Cerebellar nuclear complex (tissue), 1 donor: Measurements from ENCODE around the gene DIP2C.

Experiments used
- DNase-seq, 2 experiments: peaks; one replicate each; lab custom pipeline; 2025; lab: John Stamatoyannopoulos, UW

Gene DIP2C

GRCh38 chr10:554182-554848 is 135.2 kb downstream of the DIP2C start:
- no peak for DNase-seq

GRCh38 chr10:553233-553632 is 136.2 kb downstream of the DIP2C start:
- DNase-seq: no peak

- no peak for DNase-seq
Observed at GRCh38 chr10:552679-553078, 136.8 kb downstream of the DIP2C start.

GRCh38 chr10:551373-552252 is 137.9 kb downstream of the DIP2C start:
- DNase-seq: no peak

- no peak for DNase-seq
Observed at GRCh38 chr10:550665-551372, 138.6 kb downstream of the DIP2C start.

GRCh38 chr10:549391-549790 is 140.1 kb downstream of the DIP2C start:
- no peak for DNase-seq

GRCh38 chr10:548238-548901 is 141.1 kb downstream of the DIP2C start:
- no peak for DNase-seq

GRCh38 chr10:547591-548081 is 141.8 kb downstream of the DIP2C start:
- no peak for DNase-seq

- no peak for DNase-seq
Observed at GRCh38 chr10:546971-547590, 142.4 kb downstream of the DIP2C start.

- DNase-seq: no peak
Observed at GRCh38 chr10:546451-546850, 143.0 kb downstream of the DIP2C start.

- DNase-seq: no peak
Observed at GRCh38 chr10:543862-544822, 145.3 kb downstream of the DIP2C start.

- DNase-seq: peak in 1 of 2 experiments; percentile 23
Observed at GRCh38 chr10:543131-543530, 146.3 kb downstream of the DIP2C start.

- DNase-seq: peak; percentile 59 to 83
Observed at GRCh38 chr10:541750-542371, 147.6 kb downstream of the DIP2C start.

GRCh38 chr10:541041-541440 is 148.4 kb downstream of the DIP2C start:
- no peak for DNase-seq

- no peak for DNase-seq
Observed at GRCh38 chr10:538895-539294, 150.6 kb downstream of the DIP2C start.

- no peak for DNase-seq
Observed at GRCh38 chr10:536935-537334, 152.5 kb downstream of the DIP2C start.

GRCh38 chr10:536371-536925 is 153.0 kb downstream of the DIP2C start:
- DNase-seq: no peak

GRCh38 chr10:535952-536351 is 153.5 kb downstream of the DIP2C start:
- DNase-seq: no peak

- no peak for DNase-seq
Observed at GRCh38 chr10:535051-535450, 154.4 kb downstream of the DIP2C start.
